HFFc6 (cell line): ENCODE data around the gene CAPNS2. TPM values are rescaled to one million over a fixed set of nuclear protein-coding genes. Genes with fewer than 3 reads are reported as not detected.
A peak's percentile ranks its signal among the peaks of the same experiment; 100 is the strongest.

Experiments used
- DNase-seq: peaks from one replicate; pipeline ENCODE4 v3.0.0-alpha.2; 2018
- H3K27ac Mint-ChIP-seq: 2 replicates; pipeline ENCODE4 v1.8.0; 2020; ENCODE audit warnings: mild to moderate bottlenecking, mixed read lengths
- H3K27me3 Mint-ChIP-seq: 2 replicates; pipeline ENCODE4 v1.8.0; 2021; ENCODE audit warnings: mild to moderate bottlenecking, moderate library complexity, mixed read lengths; ENCODE audit not compliant: insufficient read depth
- H3K36me3 Mint-ChIP-seq: 2 replicates; pipeline ENCODE4 v1.8.0; 2021; ENCODE audit warnings: low read depth, mixed read lengths
- H3K4me1 Mint-ChIP-seq: 2 replicates; pipeline ENCODE4 v1.8.0; 2020; ENCODE audit warnings: low read depth, mixed read lengths
- H3K4me3 Mint-ChIP-seq: 2 replicates; pipeline ENCODE4 v1.8.0; 2020; ENCODE audit warnings: mild to moderate bottlenecking, moderate library complexity, mixed read lengths
- H3K9me3 Mint-ChIP-seq: 2 replicates; pipeline ENCODE4 v1.8.0; 2020; ENCODE audit warnings: mild to moderate bottlenecking, mixed read lengths
- total RNA-seq, 6 experiments: library from RNA; stranded (reverse); fragmentation: NEBNext Ultra II Directional; extraction: Animal tissue kit (Norgen Biotek cat#: 25700); gene quantifications; 2 replicates in 1 of 6; 3 replicates in 5 of 6; pipeline ENCODE4 v1.2.3, GENCODE V29; 2021
- TF ChIP-seq, protein P1 (sequence below): fragments of 200-600 bp; sonication (generic); IDR thresholded peaks from 2 replicates; pipeline ENCODE4 v1.5.0; 2021; ENCODE audit warnings: antibody characterized with exemption, mild to moderate bottlenecking

Gene CAPNS2
- total RNA-seq, 6 experiments from 2014 or later, result 0.19 to 0.38 (median 0.25) TPM; not detected in 3

DNA sequence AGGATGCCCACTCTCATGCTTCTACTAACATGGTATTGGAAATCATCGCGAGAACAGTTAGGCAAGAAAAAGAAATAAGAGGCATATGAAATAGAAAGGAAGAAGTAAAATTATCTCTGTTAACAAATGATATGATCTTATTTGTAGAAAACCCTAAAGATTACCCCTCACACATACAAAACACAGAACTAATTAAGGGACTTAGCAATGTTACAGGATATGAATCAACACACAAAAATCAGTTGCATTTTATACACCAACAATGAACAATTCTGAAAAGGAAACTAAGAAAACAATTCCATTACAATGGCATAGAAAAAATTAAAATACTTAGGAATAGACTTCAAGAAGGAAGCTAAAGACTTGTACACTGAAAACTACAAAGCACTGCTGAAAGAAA is 2.7 kb upstream of the CAPNS2 start:
- TF ChIP-seq, protein P1, sequence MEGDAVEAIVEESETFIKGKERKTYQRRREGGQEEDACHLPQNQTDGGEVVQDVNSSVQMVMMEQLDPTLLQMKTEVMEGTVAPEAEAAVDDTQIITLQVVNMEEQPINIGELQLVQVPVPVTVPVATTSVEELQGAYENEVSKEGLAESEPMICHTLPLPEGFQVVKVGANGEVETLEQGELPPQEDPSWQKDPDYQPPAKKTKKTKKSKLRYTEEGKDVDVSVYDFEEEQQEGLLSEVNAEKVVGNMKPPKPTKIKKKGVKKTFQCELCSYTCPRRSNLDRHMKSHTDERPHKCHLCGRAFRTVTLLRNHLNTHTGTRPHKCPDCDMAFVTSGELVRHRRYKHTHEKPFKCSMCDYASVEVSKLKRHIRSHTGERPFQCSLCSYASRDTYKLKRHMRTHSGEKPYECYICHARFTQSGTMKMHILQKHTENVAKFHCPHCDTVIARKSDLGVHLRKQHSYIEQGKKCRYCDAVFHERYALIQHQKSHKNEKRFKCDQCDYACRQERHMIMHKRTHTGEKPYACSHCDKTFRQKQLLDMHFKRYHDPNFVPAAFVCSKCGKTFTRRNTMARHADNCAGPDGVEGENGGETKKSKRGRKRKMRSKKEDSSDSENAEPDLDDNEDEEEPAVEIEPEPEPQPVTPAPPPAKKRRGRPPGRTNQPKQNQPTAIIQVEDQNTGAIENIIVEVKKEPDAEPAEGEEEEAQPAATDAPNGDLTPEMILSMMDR, result no peak
- Mint-ChIP-seq H3K9me3 (no peaks in the 10 kb centered on the region), H3K27me3 (peaks cover 2% of the 10 kb centered on the region; the same call in 1 of the 2 replicates), H3K4me3 (peak overlapping the region; percentile 29), H3K27ac (peak overlapping the region; percentile 62), H3K36me3 (peaks cover 21% of the 10 kb centered on the region), H3K4me1 (peaks cover 61% of the 10 kb centered on the region)
- no peak for DNase-seq

DNA sequence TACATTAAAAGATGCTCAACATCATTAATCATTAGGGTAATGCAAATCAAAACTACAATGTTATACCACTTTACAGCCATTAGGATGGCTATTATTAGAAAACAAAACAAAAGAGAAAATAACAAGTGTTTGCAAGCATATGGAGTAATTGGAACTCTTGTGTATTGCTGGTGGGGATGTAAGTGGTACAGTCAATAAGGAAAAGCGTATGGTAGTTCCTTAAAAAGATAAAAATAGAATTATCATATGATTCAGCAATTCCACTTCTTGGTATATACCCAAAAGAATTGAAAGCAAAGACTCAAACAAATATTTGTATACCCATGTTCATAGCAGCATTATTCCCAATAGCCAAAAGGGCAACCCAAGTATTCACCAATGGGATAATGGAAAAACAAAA is 1.4 kb upstream of the CAPNS2 start:
- Mint-ChIP-seq H3K9me3 (no peaks in the 10 kb centered on the region), H3K27ac (no peak overlapping the region), H3K4me3 (no peak overlapping the region), H3K27me3 (peaks cover 2% of the 10 kb centered on the region; the same call in 1 of the 2 replicates), H3K4me1 (peaks cover 56% of the 10 kb centered on the region), H3K36me3 (peaks cover 20% of the 10 kb centered on the region)
- TF ChIP-seq, protein P1, result no peak
- no peak for DNase-seq

DNA sequence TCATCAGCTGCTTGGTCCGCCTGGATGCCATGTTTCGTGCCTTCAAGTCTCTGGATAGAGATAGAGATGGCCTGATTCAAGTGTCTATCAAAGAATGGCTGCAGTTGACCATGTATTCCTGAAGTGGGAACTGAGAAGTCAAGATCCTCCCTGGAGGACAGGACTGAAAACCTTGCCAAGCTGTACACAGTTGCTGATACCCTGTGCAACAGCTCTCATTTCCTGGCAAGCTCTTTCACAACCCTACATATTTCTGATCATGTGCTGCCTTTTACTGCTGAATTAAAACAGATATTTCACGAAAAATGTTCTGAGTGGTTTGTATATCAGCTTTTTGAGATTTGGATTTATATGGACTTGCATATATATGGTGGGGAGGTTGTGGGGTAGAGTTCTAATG is 898 bp downstream of the CAPNS2 start:
- TF ChIP-seq, protein P1, result no peak
- H3K4me3 Mint-ChIP-seq, result 0 out of 2 replicates have a peak overlapping the region, but pooled peaks have one; percentile 11
- H3K36me3 Mint-ChIP-seq, result peaks cover 11% of the 10 kb centered on the region
- H3K27me3 Mint-ChIP-seq, result peaks cover 2% of the 10 kb centered on the region; the same call in 1 of the 2 replicates
- DNase-seq, result no peak
- H3K9me3 Mint-ChIP-seq, result no peaks in the 10 kb centered on the region
- peaks cover 53% of the 10 kb centered on the region for H3K4me1 Mint-ChIP-seq
- 0 out of 2 replicates have a peak overlapping the region, but pooled peaks have one; percentile 6 for H3K27ac Mint-ChIP-seq

DNA sequence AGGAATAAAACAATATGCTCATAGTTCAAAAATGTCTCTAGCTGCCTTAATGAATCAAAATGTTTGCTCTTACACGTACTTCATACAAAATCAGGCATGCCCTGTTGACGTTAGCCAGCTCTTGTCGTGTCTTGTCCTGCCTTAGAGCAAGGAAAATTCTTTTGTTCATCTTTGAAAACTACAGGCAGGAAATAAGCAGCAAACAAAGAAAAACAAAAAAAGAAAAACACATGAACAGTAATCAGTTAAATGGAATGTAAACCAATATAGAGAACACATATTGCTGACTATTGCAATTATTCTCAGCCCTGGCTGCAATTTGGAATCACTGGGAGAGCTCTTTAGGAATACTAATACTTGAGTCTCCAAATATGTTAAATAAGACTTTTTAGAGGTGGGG is 1.7 kb downstream of the CAPNS2 start:
- TF ChIP-seq, protein P1, result no peak
- DNase-seq, result no peak
- Mint-ChIP-seq H3K4me3 (no peak overlapping the region), H3K4me1 (peaks cover 46% of the 10 kb centered on the region), H3K27ac (peak overlapping the region; percentile 65), H3K9me3 (no peaks in the 10 kb centered on the region), H3K36me3 (peaks cover 11% of the 10 kb centered on the region), H3K27me3 (peaks cover 2% of the 10 kb centered on the region; the same call in 1 of the 2 replicates)

DNA sequence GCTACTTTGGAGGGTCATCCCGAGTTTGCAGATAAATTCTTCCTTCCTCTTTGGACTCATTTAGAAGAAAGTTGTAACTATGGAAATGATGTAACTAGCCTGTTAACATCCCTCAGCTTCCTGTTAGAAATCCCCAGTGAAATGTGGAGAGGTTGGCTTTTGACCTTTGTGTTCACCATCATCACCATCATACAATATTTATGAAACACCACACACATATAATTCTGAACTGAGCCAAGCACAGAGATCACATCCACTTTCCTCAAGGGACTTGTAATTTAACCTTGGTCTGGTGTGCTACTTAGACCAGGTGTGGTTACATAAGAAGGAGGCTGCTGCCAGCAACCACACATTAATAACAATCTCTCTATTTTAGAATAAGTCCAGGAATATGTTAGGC is 2.5 kb downstream of the CAPNS2 start:
- H3K4me3 Mint-ChIP-seq, result no peak overlapping the region
- TF ChIP-seq, protein P1, result no peak
- no peak for DNase-seq
- H3K27ac Mint-ChIP-seq, result no peak overlapping the region
- H3K4me1 Mint-ChIP-seq, result peaks cover 38% of the 10 kb centered on the region
- no peaks in the 10 kb centered on the region for H3K9me3 Mint-ChIP-seq
- peaks cover 11% of the 10 kb centered on the region for H3K36me3 Mint-ChIP-seq
- H3K27me3 Mint-ChIP-seq, result peaks cover 2% of the 10 kb centered on the region; the same call in 1 of the 2 replicates
